Liver (tissue), 3 donors: ENCODE data around the gene ABCC10.

Experiments used
- EGR1 ChIP-seq, 2 donors: IDR thresholded peaks; 2 replicates each; pipeline ENCODE4 v1.6.1; 2016 to 2018; ENCODE audit warnings: antibody characterized with exemption in 2 of 2, low read depth in 2 of 2
- HNF4G ChIP-seq: IDR thresholded peaks from 2 replicates; pipeline ENCODE4 v1.6.1; 2016; ENCODE audit warnings: antibody characterized with exemption
- JUND ChIP-seq, 2 donors: IDR thresholded peaks; 2 replicates each; pipeline ENCODE4 v1.6.1; 2016; ENCODE audit warnings: antibody characterized with exemption in 2 of 2
- SP1 ChIP-seq: IDR thresholded peaks from 2 replicates; pipeline ENCODE4 v1.6.1; 2018; ENCODE audit warnings: antibody characterized with exemption, mild to moderate bottlenecking
- TF ChIP-seq, protein P1 (sequence below): fragments of 150-350 bp; IDR thresholded peaks from 2 replicates; pipeline ENCODE4 v1.5.1; 2017; ENCODE audit warnings: improper control_type of control experiment, low read depth, low read length; ENCODE audit not compliant: missing input control
- donor health status: healthy.
- donor health status: healthy.

DNA sequence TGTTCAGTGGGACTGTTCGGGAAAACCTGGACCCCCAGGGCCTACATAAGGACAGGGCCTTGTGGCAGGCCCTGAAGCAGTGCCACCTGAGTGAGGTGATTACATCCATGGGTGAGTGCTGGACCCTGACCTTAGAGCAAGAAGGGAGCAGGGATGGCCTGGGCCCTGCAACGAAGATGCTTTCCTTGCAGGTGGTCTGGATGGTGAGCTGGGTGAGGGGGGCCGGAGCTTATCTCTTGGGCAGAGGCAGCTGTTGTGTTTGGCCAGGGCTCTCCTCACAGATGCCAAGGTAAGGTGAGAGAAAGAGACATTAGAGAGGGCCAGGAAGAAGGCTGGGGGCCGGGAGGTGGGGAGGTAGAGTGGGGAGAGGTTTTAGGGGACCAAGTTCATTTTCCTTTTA lies 21.6 kb downstream of the ABCC10 start:
- TF ChIP-seq, protein P1, sequence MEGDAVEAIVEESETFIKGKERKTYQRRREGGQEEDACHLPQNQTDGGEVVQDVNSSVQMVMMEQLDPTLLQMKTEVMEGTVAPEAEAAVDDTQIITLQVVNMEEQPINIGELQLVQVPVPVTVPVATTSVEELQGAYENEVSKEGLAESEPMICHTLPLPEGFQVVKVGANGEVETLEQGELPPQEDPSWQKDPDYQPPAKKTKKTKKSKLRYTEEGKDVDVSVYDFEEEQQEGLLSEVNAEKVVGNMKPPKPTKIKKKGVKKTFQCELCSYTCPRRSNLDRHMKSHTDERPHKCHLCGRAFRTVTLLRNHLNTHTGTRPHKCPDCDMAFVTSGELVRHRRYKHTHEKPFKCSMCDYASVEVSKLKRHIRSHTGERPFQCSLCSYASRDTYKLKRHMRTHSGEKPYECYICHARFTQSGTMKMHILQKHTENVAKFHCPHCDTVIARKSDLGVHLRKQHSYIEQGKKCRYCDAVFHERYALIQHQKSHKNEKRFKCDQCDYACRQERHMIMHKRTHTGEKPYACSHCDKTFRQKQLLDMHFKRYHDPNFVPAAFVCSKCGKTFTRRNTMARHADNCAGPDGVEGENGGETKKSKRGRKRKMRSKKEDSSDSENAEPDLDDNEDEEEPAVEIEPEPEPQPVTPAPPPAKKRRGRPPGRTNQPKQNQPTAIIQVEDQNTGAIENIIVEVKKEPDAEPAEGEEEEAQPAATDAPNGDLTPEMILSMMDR: no peak
- no peak for TF ChIP-seq HNF4G
- TF ChIP-seq JUND (IDR thresholded peaks at IDR 0.05): no peak
- no peak for TF ChIP-seq EGR1 (IDR thresholded peaks at IDR 0.05; ENCODE audit: low read depth in 2 of 2)
- no peak for TF ChIP-seq SP1
